ENCODE measurements around the gene ANKRD44.

DNA sequence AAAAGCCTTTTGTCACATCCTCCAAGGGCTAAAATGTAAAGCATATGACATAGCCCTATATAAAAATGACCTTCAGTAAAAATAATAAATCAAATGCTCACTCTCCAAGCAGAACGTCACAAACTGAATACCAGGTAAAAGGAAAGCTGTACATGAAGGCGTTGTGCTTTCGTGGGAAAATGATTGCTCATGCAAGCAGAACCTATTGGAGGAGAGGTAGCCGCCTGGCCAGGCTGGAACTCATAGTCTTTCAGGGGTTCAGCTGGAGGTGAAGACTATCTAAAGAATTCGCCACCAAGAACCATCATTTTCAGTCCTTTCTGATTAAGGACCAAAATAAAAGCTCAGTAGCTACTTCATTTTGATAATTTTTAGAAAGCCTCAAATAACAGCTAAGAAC is 44.7 kb downstream of the ANKRD44 start:
- TF ChIP-seq, protein P1, sequence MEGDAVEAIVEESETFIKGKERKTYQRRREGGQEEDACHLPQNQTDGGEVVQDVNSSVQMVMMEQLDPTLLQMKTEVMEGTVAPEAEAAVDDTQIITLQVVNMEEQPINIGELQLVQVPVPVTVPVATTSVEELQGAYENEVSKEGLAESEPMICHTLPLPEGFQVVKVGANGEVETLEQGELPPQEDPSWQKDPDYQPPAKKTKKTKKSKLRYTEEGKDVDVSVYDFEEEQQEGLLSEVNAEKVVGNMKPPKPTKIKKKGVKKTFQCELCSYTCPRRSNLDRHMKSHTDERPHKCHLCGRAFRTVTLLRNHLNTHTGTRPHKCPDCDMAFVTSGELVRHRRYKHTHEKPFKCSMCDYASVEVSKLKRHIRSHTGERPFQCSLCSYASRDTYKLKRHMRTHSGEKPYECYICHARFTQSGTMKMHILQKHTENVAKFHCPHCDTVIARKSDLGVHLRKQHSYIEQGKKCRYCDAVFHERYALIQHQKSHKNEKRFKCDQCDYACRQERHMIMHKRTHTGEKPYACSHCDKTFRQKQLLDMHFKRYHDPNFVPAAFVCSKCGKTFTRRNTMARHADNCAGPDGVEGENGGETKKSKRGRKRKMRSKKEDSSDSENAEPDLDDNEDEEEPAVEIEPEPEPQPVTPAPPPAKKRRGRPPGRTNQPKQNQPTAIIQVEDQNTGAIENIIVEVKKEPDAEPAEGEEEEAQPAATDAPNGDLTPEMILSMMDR (conservative IDR thresholded peaks at IDR 0.05; ENCODE audit: low read depth, low read length) = no peak
- TF ChIP-seq EZH2 (IDR thresholded peaks at IDR 0.05; ENCODE audit: low read length, unreplicated experiment) = no peak
- TF ChIP-seq EZH2phosphoT487 (IDR thresholded peaks at IDR 0.05; ENCODE audit: borderline replicate concordance, low read length) = no peak

Data from PC-3 (cell line).